Mononuclear cell (primary cell): ENCODE results near the gene CRACR2B. TPM values are rescaled to one million over a fixed set of nuclear protein-coding genes. Genes with fewer than 3 reads are reported as not detected.

Experiments used
- H3K27me3 ChIP-seq: 2 replicates; pipeline ENCODE4 v1.6.0; 2011; ENCODE audit warnings: low read length, control low read depth; ENCODE audit not compliant: insufficient read depth
- H3K4me1 ChIP-seq: 2 replicates; pipeline ENCODE4 v1.5.1; 2011; ENCODE audit warnings: mild to moderate bottlenecking, low read length, control low read depth; ENCODE audit not compliant: insufficient read depth
- H3K4me3 ChIP-seq: 2 replicates; pipeline ENCODE4 v1.5.1; 2011; ENCODE audit warnings: mild to moderate bottlenecking, low read length, moderate library complexity
- H3K9me3 ChIP-seq: 2 replicates; pipeline ENCODE4 v1.5.1; 2011; ENCODE audit warnings: low read depth, mild to moderate bottlenecking, control low read depth, low read length
- total RNA-seq: library from RNA; depleted of rRNA; stranded (reverse); fragments of >200 nt; gene quantifications from one replicate; pipeline ENCODE4 v1.2.3, GENCODE V29; 2012

The CRACR2B gene
- total RNA-seq, 1 donor, result 0.84 TPM

- no peaks in the 10 kb centered on the region for H3K4me1 ChIP-seq
Measured at GRCh38 chr11:864898-865297, 37.2 kb downstream of the CRACR2B start.

GRCh38 chr11:865462-866430 is 38.0 kb downstream of the CRACR2B start:
- Histone ChIP-seq H3K27me3 (no peaks in the 10 kb centered on the region), H3K4me3 (no peak overlapping the region), H3K4me1 (no peaks in the 10 kb centered on the region)

More at GRCh38 chr11:864898-865297, 37.2 kb downstream of the CRACR2B start:
- no peak overlapping the region for H3K4me3 ChIP-seq
- no peaks in the 10 kb centered on the region for H3K9me3 ChIP-seq
- H3K27me3 ChIP-seq, result no peaks in the 10 kb centered on the region

GRCh38 chr11:866481-866880 is 38.8 kb downstream of the CRACR2B start:
- no peaks in the 10 kb centered on the region for H3K27me3 ChIP-seq
- H3K4me3 ChIP-seq, result no peak overlapping the region
- H3K9me3 ChIP-seq, result no peaks in the 10 kb centered on the region

More at GRCh38 chr11:865462-866430, 38.0 kb downstream of the CRACR2B start:
- H3K9me3 ChIP-seq, result no peaks in the 10 kb centered on the region

GRCh38 chr11:867856-868358 is 40.2 kb downstream of the CRACR2B start:
- Histone ChIP-seq H3K4me1 (no peaks in the 10 kb centered on the region), H3K9me3 (no peaks in the 10 kb centered on the region)

More at GRCh38 chr11:866481-866880, 38.8 kb downstream of the CRACR2B start:
- no peaks in the 10 kb centered on the region for H3K4me1 ChIP-seq

GRCh38 chr11:868394-868793 is 40.7 kb downstream of the CRACR2B start:
- H3K27me3 ChIP-seq, result no peaks in the 10 kb centered on the region

More at GRCh38 chr11:867856-868358, 40.2 kb downstream of the CRACR2B start:
- H3K27me3 ChIP-seq, result no peaks in the 10 kb centered on the region
- H3K4me3 ChIP-seq, result no peak overlapping the region

GRCh38 chr11:868802-869201 is 41.1 kb downstream of the CRACR2B start:
- Histone ChIP-seq H3K4me1 (no peaks in the 10 kb centered on the region), H3K9me3 (no peaks in the 10 kb centered on the region), H3K4me3 (no peak overlapping the region), H3K27me3 (no peaks in the 10 kb centered on the region)

More at GRCh38 chr11:868394-868793, 40.7 kb downstream of the CRACR2B start:
- no peaks in the 10 kb centered on the region for H3K4me1 ChIP-seq
- no peaks in the 10 kb centered on the region for H3K9me3 ChIP-seq
- H3K4me3 ChIP-seq, result no peak overlapping the region

GRCh38 chr11:869399-870126 is 41.8 kb downstream of the CRACR2B start:
- Histone ChIP-seq H3K9me3 (no peaks in the 10 kb centered on the region), H3K4me1 (no peaks in the 10 kb centered on the region), H3K4me3 (no peak overlapping the region), H3K27me3 (no peaks in the 10 kb centered on the region)

- Histone ChIP-seq H3K4me3 (no peak overlapping the region), H3K27me3 (no peaks in the 10 kb centered on the region), H3K9me3 (no peaks in the 10 kb centered on the region), H3K4me1 (no peaks in the 10 kb centered on the region)
Measured at GRCh38 chr11:870127-870413, 42.4 kb downstream of the CRACR2B start.

GRCh38 chr11:870418-870817 is 42.7 kb downstream of the CRACR2B start:
- Histone ChIP-seq H3K27me3 (no peaks in the 10 kb centered on the region), H3K4me3 (no peak overlapping the region), H3K9me3 (no peaks in the 10 kb centered on the region), H3K4me1 (no peaks in the 10 kb centered on the region)

GRCh38 chr11:871472-871871 is 43.8 kb downstream of the CRACR2B start:
- Histone ChIP-seq H3K4me3 (no peak overlapping the region), H3K9me3 (no peaks in the 10 kb centered on the region), H3K4me1 (no peaks in the 10 kb centered on the region), H3K27me3 (no peaks in the 10 kb centered on the region)

GRCh38 chr11:872799-873198 is 45.1 kb downstream of the CRACR2B start:
- H3K4me1 ChIP-seq, result no peaks in the 10 kb centered on the region
- no peak overlapping the region for H3K4me3 ChIP-seq
- no peaks in the 10 kb centered on the region for H3K9me3 ChIP-seq
- no peaks in the 10 kb centered on the region for H3K27me3 ChIP-seq

GRCh38 chr11:873706-874105 is 46.0 kb downstream of the CRACR2B start:
- H3K9me3 ChIP-seq, result no peaks in the 10 kb centered on the region
- no peaks in the 10 kb centered on the region for H3K27me3 ChIP-seq
- H3K4me3 ChIP-seq, result no peak overlapping the region
- no peaks in the 10 kb centered on the region for H3K4me1 ChIP-seq

- Histone ChIP-seq H3K4me3 (no peak overlapping the region), H3K27me3 (no peaks in the 10 kb centered on the region), H3K4me1 (no peaks in the 10 kb centered on the region), H3K9me3 (no peaks in the 10 kb centered on the region)
Measured at GRCh38 chr11:875203-875602, 47.5 kb downstream of the CRACR2B start.

GRCh38 chr11:875769-876301 is 48.1 kb downstream of the CRACR2B start:
- H3K4me3 ChIP-seq, result no peak overlapping the region
- H3K27me3 ChIP-seq, result no peaks in the 10 kb centered on the region
- no peaks in the 10 kb centered on the region for H3K4me1 ChIP-seq
- no peaks in the 10 kb centered on the region for H3K9me3 ChIP-seq

- no peaks in the 10 kb centered on the region for H3K9me3 ChIP-seq
- no peaks in the 10 kb centered on the region for H3K4me1 ChIP-seq
- H3K27me3 ChIP-seq, result no peaks in the 10 kb centered on the region
- H3K4me3 ChIP-seq, result no peak overlapping the region
Measured at GRCh38 chr11:876545-876944, 48.8 kb downstream of the CRACR2B start.
